Panc1 (cell line): Measurements from ENCODE around the gene ARHGEF7. TPM values are rescaled to one million over a fixed set of nuclear protein-coding genes. Genes with fewer than 3 reads are reported as not detected.

ENCODE experiments used
- ATAC-seq: fragments of 200-7000 bp; cut with Tn5 transposase; 2 replicates; pipeline ENCODE4 v1.9.1; 2020; ENCODE audit warnings: mild to moderate bottlenecking, moderate library complexity
- BruUV-seq: library from RNA; stranded (reverse); fragments of 400-500 nt; replicated peaks from 2 replicates; lab custom pipeline; 2021; lab: Mats Ljungman, UMichigan
- CTCF ChIA-PET: fragments of 300-600 bp; sonication (Branson Sonifier 250); formaldehyde crosslinking; loops from one replicate; lab custom pipeline; 2022; ENCODE audit warnings: antibody characterized with exemption; lab: Charles Lee
- POLR2A ChIA-PET: fragments of 300-600 bp; sonication (Branson Sonifier 250); formaldehyde crosslinking; loops from one replicate; lab custom pipeline; 2022; ENCODE audit warnings: antibody characterized with exemption; lab: Charles Lee
- DNase-seq: peaks from one replicate; pipeline ENCODE4 v3.0.0-alpha.2; 2010; ENCODE audit warnings: low read depth, low spot score
- H3K27ac ChIP-seq: 2 replicates; pipeline ENCODE4 v1.5.1; 2011; ENCODE audit warnings: mild to moderate bottlenecking, low read length, inconsistent platforms
- H3K27me3 ChIP-seq: fragments of 200-500 bp; sonication (Bioruptor generic); 2 replicates; pipeline ENCODE4 v1.6.0; 2014; ENCODE audit warnings: low read length, inconsistent platforms; ENCODE audit not compliant: control insufficient read depth, insufficient read depth
- H3K36me3 ChIP-seq: fragments of 200-500 bp; sonication (Bioruptor generic); 2 replicates; pipeline ENCODE4 v1.5.1; 2014; ENCODE audit warnings: inconsistent platforms, mild to moderate bottlenecking, low read length, moderate library complexity; ENCODE audit not compliant: control insufficient read depth, insufficient read depth
- H3K4me1 ChIP-seq: 2 replicates; pipeline ENCODE4 v1.5.1; 2011; ENCODE audit warnings: inconsistent platforms, mild to moderate bottlenecking, low read length, moderate library complexity; ENCODE audit not compliant: control insufficient read depth, insufficient read depth
- H3K4me3 ChIP-seq, 2 experiments: 2 replicates each; pipeline ENCODE4 v1.5.1; 2011 to 2012; ENCODE audit warnings: low read depth in 2 of 2, low read length in 2 of 2, mild to moderate bottlenecking in 2 of 2, inconsistent platforms in 1 of 2, moderate library complexity in 1 of 2
- H3K9me3 ChIP-seq: fragments of 200-500 bp; sonication (Bioruptor generic); 2 replicates; pipeline ENCODE4 v1.5.1; 2014; ENCODE audit warnings: low read depth, mild to moderate bottlenecking, inconsistent platforms, low read length, moderate library complexity; ENCODE audit not compliant: control insufficient read depth, insufficient read depth
- CTCF ChIP-seq: fragments of 450-650 bp; IDR thresholded peaks from 2 replicates; pipeline ENCODE4 v1.5.1; 2017; ENCODE audit warnings: mild to moderate bottlenecking
- POLR2AphosphoS5 ChIP-seq: IDR thresholded peaks from 2 replicates; pipeline ENCODE4 v1.6.1; 2012; ENCODE audit warnings: mild to moderate bottlenecking, low read depth, low read length, moderate library complexity
- REST ChIP-seq, 2 experiments: IDR thresholded peaks; 2 replicates each; pipeline ENCODE4 v1.6.1; 2011 to 2012; ENCODE audit warnings: low read depth in 2 of 2, control low read depth in 1 of 2, low read length in 1 of 2, mild to moderate bottlenecking in 1 of 2, moderate library complexity in 1 of 2; ENCODE audit not compliant: insufficient read depth in 1 of 2
- SIN3A ChIP-seq: IDR thresholded peaks from 2 replicates; pipeline ENCODE4 v1.6.1; 2012; ENCODE audit warnings: low read depth, mild to moderate bottlenecking, low read length, moderate library complexity, borderline replicate concordance; ENCODE audit not compliant: insufficient read depth
- TCF7L2 ChIP-seq: IDR thresholded peaks from 2 replicates; pipeline ENCODE4 v1.6.1; 2011; ENCODE audit warnings: mild to moderate bottlenecking, low read depth, low read length, inconsistent platforms
- in situ Hi-C: cut with HindIII; loops from 2 replicates; pipeline ENCODE4 v1.10.0; 2016; ENCODE audit warnings: low sequenced_read_pairs, low pct_unique_long_range_greater_than_20kb
- intact Hi-C: fragments of 100-400 bp; cut with micrococcal nuclease; formaldehyde crosslinking; loops from one replicate; pipeline ENCODE4 v1.10.0; 2022; ENCODE audit not compliant: unreplicated experiment
- total RNA-seq: library from RNA; stranded (reverse); gene quantifications from one replicate; pipeline ENCODE4 v1.2.1, GENCODE V29; 2021; ENCODE audit not compliant: unreplicated experiment

The ARHGEF7 gene
- total RNA-seq, 1 experiment from 2014 or later = 36.4 TPM

GRCh38 chr13:111330066-111330610 is 215.0 kb downstream of the ARHGEF7 start:
- Histone ChIP-seq H3K27ac (no peak overlapping the region), H3K27me3 (no peaks in the 10 kb centered on the region), H3K4me1 (no peaks in the 10 kb centered on the region), H3K4me3 (no peak overlapping the region), H3K9me3 (no peaks in the 10 kb centered on the region), H3K36me3 (no peaks in the 10 kb centered on the region)
- in situ Hi-C loops = no loop called here
- TF ChIP-seq CTCF = no peak
- no peak for TF ChIP-seq POLR2AphosphoS5
- TF ChIP-seq TCF7L2 = no peak
- no peak for TF ChIP-seq REST (IDR thresholded peaks at IDR 0.05; ENCODE audit: insufficient read depth in 1 of 2, low read depth in 2 of 2, low read length in 1 of 2)
- no peak for TF ChIP-seq SIN3A
- no TSS peak for BruUV-seq
- POLR2A ChIA-PET = no interaction called here
- CTCF ChIA-PET = no interaction called here
- DNase-seq (no peak), ATAC-seq (no peak)
- intact Hi-C loops = no loop called here

GRCh38 chr13:111335298-111335697 is 220.2 kb downstream of the ARHGEF7 start:
- no peaks in the 10 kb centered on the region for H3K36me3 ChIP-seq
- in situ Hi-C loops = no loop called here
- no peaks in the 10 kb centered on the region for H3K9me3 ChIP-seq
- no peak overlapping the region for H3K4me3 ChIP-seq
- BruUV-seq = no TSS peak
- DNase-seq (no peak), ATAC-seq (no peak)
- no peak overlapping the region for H3K27ac ChIP-seq
- intact Hi-C loops = no loop called here
- no peaks in the 10 kb centered on the region for H3K4me1 ChIP-seq
- CTCF ChIA-PET = no interaction called here
- POLR2A ChIA-PET = no interaction called here
- TF ChIP-seq REST (IDR thresholded peaks at IDR 0.05; ENCODE audit: insufficient read depth in 1 of 2, low read depth in 2 of 2, low read length in 1 of 2) (no peak), SIN3A (no peak)
- no peaks in the 10 kb centered on the region for H3K27me3 ChIP-seq
